Activated CD4-positive, alpha-beta T cell treated with anti-CD3 and anti-CD28 coated beads for 48 hours (primary cell): ENCODE measurements around the gene SYT17.

ENCODE experiments used
- DNase-seq: peaks from one replicate; pipeline ENCODE4 v3.0.0-alpha.2; 2020

SYT17 gene

DNA sequence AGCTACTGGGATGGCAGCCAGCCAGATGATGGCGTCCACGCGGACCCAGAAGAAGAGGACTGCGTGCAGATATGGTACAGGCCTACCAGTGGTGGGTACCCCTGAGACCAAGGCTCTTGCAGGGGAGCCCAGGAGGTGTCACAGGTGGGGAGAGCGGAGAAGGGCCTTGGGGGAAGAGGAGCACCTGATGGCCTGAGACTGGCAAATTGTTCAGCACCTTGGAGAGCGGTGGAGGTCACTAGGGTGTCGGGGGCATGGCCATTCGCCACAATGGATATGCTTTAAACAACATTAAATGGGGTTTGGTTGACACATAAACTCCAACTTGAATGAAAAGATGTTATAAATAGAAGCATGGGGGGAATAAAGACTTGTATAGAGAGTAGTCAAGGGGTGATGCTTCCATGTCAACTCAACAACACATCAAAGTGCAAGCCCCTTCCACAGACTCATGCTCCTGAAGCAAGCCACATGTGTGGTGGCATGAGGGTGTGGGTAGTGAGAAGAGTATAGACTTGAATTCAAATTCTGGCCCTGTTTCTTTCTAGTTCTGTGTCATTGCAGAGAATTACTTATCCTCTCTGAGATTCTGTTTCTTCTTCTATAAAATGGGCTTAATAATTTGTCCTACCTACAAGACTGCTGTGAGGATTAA is 139.7 kb downstream of the SYT17 start:
- peak; percentile 28 for DNase-seq

DNA sequence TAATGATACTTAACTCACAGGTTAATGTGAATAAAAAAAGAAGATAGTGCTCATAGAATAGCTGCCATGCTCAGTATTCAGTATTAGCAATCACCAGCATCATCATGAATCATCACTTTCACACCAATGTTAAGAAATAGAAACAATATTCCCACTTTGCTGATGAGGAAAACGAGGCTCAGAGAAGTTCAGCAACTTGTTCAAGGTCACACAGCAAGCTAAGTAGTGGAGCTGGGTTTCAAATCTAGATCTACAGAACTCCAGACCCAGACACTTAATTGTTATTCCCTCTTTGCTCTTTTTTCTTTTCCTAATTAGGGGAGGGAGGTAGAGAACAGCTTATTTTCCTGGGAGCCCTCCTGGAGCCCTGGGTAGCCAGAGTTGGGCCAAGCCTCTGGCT is 140.4 kb downstream of the SYT17 start:
- no peak for DNase-seq

- DNase-seq = no peak
These were observed 141.1 kb downstream of the SYT17 start for GRCh38 chr16:19309178-19309577.

DNA sequence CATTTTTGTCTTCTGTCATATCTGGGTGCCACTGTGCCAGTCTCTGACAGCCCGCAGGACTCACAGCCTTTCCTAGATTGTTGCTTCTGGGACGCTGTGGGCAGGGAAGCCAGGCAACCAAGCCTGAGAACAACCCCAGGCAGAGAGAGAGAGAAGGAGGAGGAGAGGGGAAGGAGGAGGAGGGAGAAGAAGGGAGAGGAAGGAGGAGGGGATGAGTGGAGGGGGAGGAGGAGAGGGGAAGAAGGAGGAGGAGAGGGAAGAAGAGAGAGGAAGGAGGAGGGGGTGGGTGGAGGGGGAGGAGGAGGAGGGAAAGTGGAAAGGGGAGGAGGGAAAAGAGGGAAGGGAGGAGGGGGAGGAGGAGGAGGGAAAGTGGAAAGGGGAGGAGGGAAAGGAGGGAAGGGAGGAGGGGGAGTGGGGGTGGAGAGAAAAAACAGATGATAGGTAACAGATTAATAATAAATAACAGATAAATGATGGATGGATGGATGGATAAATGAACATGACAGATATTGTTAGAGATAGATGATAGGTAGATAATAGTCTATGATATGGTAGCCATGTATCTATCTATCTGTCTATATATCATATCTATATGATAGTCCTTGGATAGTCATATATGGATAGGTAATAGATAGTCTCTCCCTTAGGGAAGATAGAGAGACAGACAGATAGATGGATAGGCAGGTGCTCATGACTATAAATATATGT is 146.8 kb downstream of the SYT17 start:
- no peak for DNase-seq

DNA sequence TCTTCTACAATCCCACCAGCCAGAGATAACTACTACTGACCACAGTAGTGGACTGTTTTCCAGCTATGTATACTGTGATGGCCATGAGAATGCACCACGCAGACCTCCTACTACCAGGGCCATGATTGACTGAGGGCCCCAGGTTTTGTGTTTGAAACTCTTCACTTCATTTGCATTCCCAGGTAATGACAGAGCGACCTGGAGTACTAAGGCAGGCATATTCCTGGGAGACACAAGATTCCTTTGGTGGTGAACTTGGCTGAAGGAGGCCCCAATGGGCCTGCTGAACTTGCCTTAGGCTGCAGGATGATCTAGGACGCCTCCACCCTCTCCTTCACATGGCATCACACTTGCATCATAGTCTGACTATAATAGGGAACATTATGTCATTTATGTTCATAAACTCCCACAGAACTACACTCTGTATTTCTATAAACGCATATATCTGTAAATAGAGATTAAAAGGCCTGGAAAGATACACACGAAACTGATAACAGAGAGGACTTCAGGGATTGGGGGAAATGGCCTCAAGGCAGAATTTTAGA is 147.9 kb downstream of the SYT17 start:
- DNase-seq = no peak

- no peak for DNase-seq
These were observed 148.8 kb downstream of the SYT17 start for GRCh38 chr16:19316846-19317245.
